GM13977 (cell line): ENCODE results near the gene ZNF79.
"Not testable (repeated sequence)": the region's sequence is repeated elsewhere in the genome, so short reads cannot be mapped to it uniquely, and the experiment has no call there.

Experiments
- DNase-seq: peaks from one replicate; pipeline ENCODE4 v3.0.0; 2012; ENCODE audit warnings: low spot score
- CTCF ChIP-seq: IDR thresholded peaks from 2 replicates; pipeline ENCODE4 v1.5.1; 2012; ENCODE audit warnings: mild to moderate bottlenecking, control low read depth; ENCODE audit not compliant: insufficient read depth; ENCODE audit errors: extremely low read depth, missing control alignments
- in situ Hi-C: fragments of 300-500 bp; cut with MboI; formaldehyde crosslinking; loops from one replicate; pipeline ENCODE4 v1.12.0; 2022; ENCODE audit warnings: low sequenced_read_pairs, low pct_unique_long_range_greater_than_20kb, mixed read lengths, inconsistent platforms; ENCODE audit not compliant: unreplicated experiment

Gene ZNF79

GRCh38 chr9:127463382-127463781, 39.2 kb downstream of the ZNF79 start:
- in situ Hi-C loops, result no loop called here
- no peak for TF ChIP-seq CTCF

GRCh38 chr9:127463911-127464310, 39.7 kb downstream of the ZNF79 start:
- DNase-seq, result no peak
- in situ Hi-C loops, result no loop called here
- TF ChIP-seq CTCF, result no peak

More at GRCh38 chr9:127463382-127463781, 39.2 kb downstream of the ZNF79 start:
- no peak for DNase-seq

GRCh38 chr9:127466407-127466917, 42.3 kb downstream of the ZNF79 start:
- DNase-seq, in situ Hi-C loops: not testable (repeated sequence)

- no peak for TF ChIP-seq CTCF
- in situ Hi-C loops, result no loop called here
- DNase-seq, result no peak
These were observed 43.4 kb downstream of the ZNF79 start for GRCh38 chr9:127467621-127468020.

- TF ChIP-seq CTCF, result no peak
These were observed 46.5 kb downstream of the ZNF79 start for GRCh38 chr9:127470662-127471061.

GRCh38 chr9:127473501-127473900, 49.3 kb downstream of the ZNF79 start:
- DNase-seq, result no peak
- in situ Hi-C loops, result no loop called here

More at GRCh38 chr9:127470662-127471061, 46.5 kb downstream of the ZNF79 start:
- DNase-seq, result no peak
- in situ Hi-C loops, result no loop called here

GRCh38 chr9:127473932-127474331, 49.8 kb downstream of the ZNF79 start:
- DNase-seq, result no peak
- in situ Hi-C loops, result no loop called here
- no peak for TF ChIP-seq CTCF

More at GRCh38 chr9:127473501-127473900, 49.3 kb downstream of the ZNF79 start:
- no peak for TF ChIP-seq CTCF
